ENCODE data around the gene ZHX3. TPM values are rescaled to one million over a fixed set of nuclear protein-coding genes. Genes with fewer than 3 reads are reported as not detected.

Gene ZHX3
- total and polyA plus RNA-seq, 2 of the 13 experiments (the other 11 are each of a cell fraction or from before 2014, with no cell fraction given), result 8.4 to 11.7 TPM

- Histone ChIP-seq H3K27me3 (ENCODE audit: control insufficient read depth in 1 of 2, insufficient read depth in 2 of 2, low read length in 2 of 2) (no peaks in the 10 kb centered on the region), H4K20me1 (ENCODE audit: insufficient read depth, low read length) (no peaks in the 10 kb centered on the region), H3K79me2 (ENCODE audit: insufficient read depth, low read length) (no peaks in the 10 kb centered on the region), H3K27ac (ENCODE audit: extremely low read length, insufficient read depth, low read length) (no peak overlapping the region), H3K4me1 (ENCODE audit: insufficient read depth, low read length) (peaks cover 17% of the 10 kb centered on the region), H3K9me3 (ENCODE audit: low read length) (peaks cover 7% of the 10 kb centered on the region), H3K9ac (ENCODE audit: insufficient read depth, low read depth, low read length) (no peak overlapping the region), H3K4me3 (replicated peaks in 1 of 3; ENCODE audit: insufficient read depth in 1 of 3, low read depth in 2 of 3, low read length in 3 of 3) (no peak overlapping the region), H3K4me2 (ENCODE audit: low read depth, low read length) (no peak overlapping the region), H2AFZ (ENCODE audit: low read length) (no peak overlapping the region), H3K36me3 (replicated peaks in 1 of 2; ENCODE audit: control insufficient read depth in 1 of 2, insufficient read depth in 2 of 2, low read length in 2 of 2) (no peaks in the 10 kb centered on the region)
- FAIRE-seq (no peak), DNase-seq (ENCODE audit: low spot score) (no peak), ATAC-seq (no peak)
- ChIA-PET POLR2A (no interaction called here), CTCF (ENCODE audit: low intra/inter-chr PET ratio, low total read pairs) (no interaction called here)
- in situ Hi-C loops (cut with HindIII; ENCODE audit: extremely low pct_ligation_motif_present, low pct_unique_long_range_greater_than_20kb) (no loop called here), intact Hi-C loops (cut with micrococcal nuclease; ENCODE audit: unreplicated experiment) (no loop called here)
- no TSS peak for BruUV-seq (replicated peaks)
- WGBS (ENCODE audit: low lambda C conversion rate), result 73% methylated on average over 3 of the region's 3 CpGs
- TF ChIP-seq DDIT3 (CRISPR knock-in tag; IDR thresholded peaks at IDR 0.05), result no peak
- TF ChIP-seq MIXL1 (CRISPR knock-in tag; IDR thresholded peaks at IDR 0.05), result no peak
- TF ChIP-seq DNMT1 (CRISPR knock-in tag; IDR thresholded peaks at IDR 0.05), result no peak
- TF ChIP-seq SRSF1 (optimal IDR thresholded peaks at IDR 0.05; ENCODE audit: low read depth, low read length), result no peak
- TF ChIP-seq ZNF121 (CRISPR knock-in tag; IDR thresholded peaks at IDR 0.05), result no peak
- no peak for TF ChIP-seq ZNF788 (CRISPR knock-in tag; IDR thresholded peaks at IDR 0.05; ENCODE audit: borderline replicate concordance)
- TF ChIP-seq NR1H2 (CRISPR knock-in tag; IDR thresholded peaks at IDR 0.05; ENCODE audit: borderline replicate concordance, low read depth), result no peak
- TF ChIP-seq HDAC1 (CRISPR knock-in tag; IDR thresholded peaks at IDR 0.05), result no peak
- TF ChIP-seq, protein P1, sequence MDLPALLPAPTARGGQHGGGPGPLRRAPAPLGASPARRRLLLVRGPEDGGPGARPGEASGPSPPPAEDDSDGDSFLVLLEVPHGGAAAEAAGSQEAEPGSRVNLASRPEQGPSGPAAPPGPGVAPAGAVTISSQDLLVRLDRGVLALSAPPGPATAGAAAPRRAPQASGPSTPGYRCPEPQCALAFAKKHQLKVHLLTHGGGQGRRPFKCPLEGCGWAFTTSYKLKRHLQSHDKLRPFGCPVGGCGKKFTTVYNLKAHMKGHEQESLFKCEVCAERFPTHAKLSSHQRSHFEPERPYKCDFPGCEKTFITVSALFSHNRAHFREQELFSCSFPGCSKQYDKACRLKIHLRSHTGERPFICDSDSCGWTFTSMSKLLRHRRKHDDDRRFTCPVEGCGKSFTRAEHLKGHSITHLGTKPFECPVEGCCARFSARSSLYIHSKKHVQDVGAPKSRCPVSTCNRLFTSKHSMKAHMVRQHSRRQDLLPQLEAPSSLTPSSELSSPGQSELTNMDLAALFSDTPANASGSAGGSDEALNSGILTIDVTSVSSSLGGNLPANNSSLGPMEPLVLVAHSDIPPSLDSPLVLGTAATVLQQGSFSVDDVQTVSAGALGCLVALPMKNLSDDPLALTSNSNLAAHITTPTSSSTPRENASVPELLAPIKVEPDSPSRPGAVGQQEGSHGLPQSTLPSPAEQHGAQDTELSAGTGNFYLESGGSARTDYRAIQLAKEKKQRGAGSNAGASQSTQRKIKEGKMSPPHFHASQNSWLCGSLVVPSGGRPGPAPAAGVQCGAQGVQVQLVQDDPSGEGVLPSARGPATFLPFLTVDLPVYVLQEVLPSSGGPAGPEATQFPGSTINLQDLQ (CRISPR knock-in tag; IDR thresholded peaks at IDR 0.05), result no peak
- TF ChIP-seq ZNF225 (CRISPR knock-in tag; IDR thresholded peaks at IDR 0.05), result no peak
- TF ChIP-seq ZBTB37 (CRISPR knock-in tag; IDR thresholded peaks at IDR 0.05), result no peak
- TF ChIP-seq KAT7 (CRISPR knock-in tag; IDR thresholded peaks at IDR 0.05; ENCODE audit: borderline replicate concordance), result no peak
- TF ChIP-seq, protein P2, sequence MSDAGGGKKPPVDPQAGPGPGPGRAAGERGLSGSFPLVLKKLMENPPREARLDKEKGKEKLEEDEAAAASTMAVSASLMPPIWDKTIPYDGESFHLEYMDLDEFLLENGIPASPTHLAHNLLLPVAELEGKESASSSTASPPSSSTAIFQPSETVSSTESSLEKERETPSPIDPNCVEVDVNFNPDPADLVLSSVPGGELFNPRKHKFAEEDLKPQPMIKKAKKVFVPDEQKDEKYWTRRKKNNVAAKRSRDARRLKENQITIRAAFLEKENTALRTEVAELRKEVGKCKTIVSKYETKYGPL (CRISPR knock-in tag; IDR thresholded peaks at IDR 0.05), result no peak
- no peak for TF ChIP-seq ZNF253 (CRISPR knock-in tag; IDR thresholded peaks at IDR 0.05; ENCODE audit: borderline replicate concordance)
- no peak for TF ChIP-seq CSRNP2 (CRISPR knock-in tag; conservative IDR thresholded peaks at IDR 0.05; ENCODE audit: low read depth)
- no peak for TF ChIP-seq ZNF558 (CRISPR knock-in tag; IDR thresholded peaks at IDR 0.05; ENCODE audit: borderline replicate concordance)
- TF ChIP-seq, protein P3, sequence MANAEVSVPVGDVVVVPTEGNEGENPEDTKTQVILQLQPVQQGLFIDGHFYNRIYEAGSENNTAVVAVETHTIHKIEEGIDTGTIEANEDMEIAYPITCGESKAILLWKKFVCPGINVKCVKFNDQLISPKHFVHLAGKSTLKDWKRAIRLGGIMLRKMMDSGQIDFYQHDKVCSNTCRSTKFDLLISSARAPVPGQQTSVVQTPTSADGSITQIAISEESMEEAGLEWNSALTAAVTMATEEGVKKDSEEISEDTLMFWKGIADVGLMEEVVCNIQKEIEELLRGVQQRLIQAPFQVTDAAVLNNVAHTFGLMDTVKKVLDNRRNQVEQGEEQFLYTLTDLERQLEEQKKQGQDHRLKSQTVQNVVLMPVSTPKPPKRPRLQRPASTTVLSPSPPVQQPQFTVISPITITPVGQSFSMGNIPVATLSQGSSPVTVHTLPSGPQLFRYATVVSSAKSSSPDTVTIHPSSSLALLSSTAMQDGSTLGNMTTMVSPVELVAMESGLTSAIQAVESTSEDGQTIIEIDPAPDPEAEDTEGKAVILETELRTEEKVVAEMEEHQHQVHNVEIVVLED (CRISPR knock-in tag; IDR thresholded peaks at IDR 0.05; ENCODE audit: borderline replicate concordance), result no peak
Measured at GRCh38 chr20:41290804-41291389, 26.6 kb downstream of the ZHX3 start.
